SJSA1 (cell line): ENCODE results near the gene GCNT3. TPM values are rescaled to one million over a fixed set of nuclear protein-coding genes. Genes with fewer than 3 reads are reported as not detected.

Experiments
- DNase-seq, 2 experiments: peaks; one replicate each; pipeline ENCODE4 v3.0.0-alpha.2; 2015 to 2020; ENCODE audit warnings: low spot score in 2 of 2, low read depth in 1 of 2
- H3K27ac ChIP-seq: fragments of 250-450 bp; sonication (Bioruptor Pico); 2 replicates; pipeline ENCODE4 v1.5.1; 2020; ENCODE audit warnings: mild to moderate bottlenecking, moderate library complexity
- H3K27me3 ChIP-seq: fragments of 250-450 bp; sonication (Bioruptor Pico); replicated peaks from 2 replicates; pipeline ENCODE4 v1.5.1; 2020; ENCODE audit warnings: mild to moderate bottlenecking, moderate library complexity
- H3K36me3 ChIP-seq: fragments of 250-450 bp; sonication (Bioruptor Pico); 2 replicates; pipeline ENCODE4 v1.5.1; 2020; ENCODE audit warnings: mild to moderate bottlenecking
- H3K4me1 ChIP-seq: fragments of 250-450 bp; sonication (Bioruptor Pico); replicated peaks from 2 replicates; pipeline ENCODE4 v1.6.1; 2021; ENCODE audit warnings: mild to moderate bottlenecking
- H3K4me3 ChIP-seq: fragments of 250-450 bp; sonication (Bioruptor Pico); 2 replicates; pipeline ENCODE4 v1.5.1; 2020; ENCODE audit warnings: mild to moderate bottlenecking
- H3K9me3 ChIP-seq: fragments of 250-450 bp; sonication (Bioruptor Pico); replicated peaks from 2 replicates; pipeline ENCODE4 v1.5.1; 2020; ENCODE audit warnings: mild to moderate bottlenecking
- total RNA-seq: library from RNA; depleted of rRNA; stranded (reverse); fragments of >200 nt; shearing (Covaris generic); gene quantifications from 2 replicates; pipeline ENCODE4 v1.2.3, GENCODE V29; 2014; rRNA removed

GCNT3 gene, protein sequence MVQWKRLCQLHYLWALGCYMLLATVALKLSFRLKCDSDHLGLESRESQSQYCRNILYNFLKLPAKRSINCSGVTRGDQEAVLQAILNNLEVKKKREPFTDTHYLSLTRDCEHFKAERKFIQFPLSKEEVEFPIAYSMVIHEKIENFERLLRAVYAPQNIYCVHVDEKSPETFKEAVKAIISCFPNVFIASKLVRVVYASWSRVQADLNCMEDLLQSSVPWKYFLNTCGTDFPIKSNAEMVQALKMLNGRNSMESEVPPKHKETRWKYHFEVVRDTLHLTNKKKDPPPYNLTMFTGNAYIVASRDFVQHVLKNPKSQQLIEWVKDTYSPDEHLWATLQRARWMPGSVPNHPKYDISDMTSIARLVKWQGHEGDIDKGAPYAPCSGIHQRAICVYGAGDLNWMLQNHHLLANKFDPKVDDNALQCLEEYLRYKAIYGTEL
- 0.13 TPM in 1 of 2 replicates, not detected in the other for total RNA-seq

DNA sequence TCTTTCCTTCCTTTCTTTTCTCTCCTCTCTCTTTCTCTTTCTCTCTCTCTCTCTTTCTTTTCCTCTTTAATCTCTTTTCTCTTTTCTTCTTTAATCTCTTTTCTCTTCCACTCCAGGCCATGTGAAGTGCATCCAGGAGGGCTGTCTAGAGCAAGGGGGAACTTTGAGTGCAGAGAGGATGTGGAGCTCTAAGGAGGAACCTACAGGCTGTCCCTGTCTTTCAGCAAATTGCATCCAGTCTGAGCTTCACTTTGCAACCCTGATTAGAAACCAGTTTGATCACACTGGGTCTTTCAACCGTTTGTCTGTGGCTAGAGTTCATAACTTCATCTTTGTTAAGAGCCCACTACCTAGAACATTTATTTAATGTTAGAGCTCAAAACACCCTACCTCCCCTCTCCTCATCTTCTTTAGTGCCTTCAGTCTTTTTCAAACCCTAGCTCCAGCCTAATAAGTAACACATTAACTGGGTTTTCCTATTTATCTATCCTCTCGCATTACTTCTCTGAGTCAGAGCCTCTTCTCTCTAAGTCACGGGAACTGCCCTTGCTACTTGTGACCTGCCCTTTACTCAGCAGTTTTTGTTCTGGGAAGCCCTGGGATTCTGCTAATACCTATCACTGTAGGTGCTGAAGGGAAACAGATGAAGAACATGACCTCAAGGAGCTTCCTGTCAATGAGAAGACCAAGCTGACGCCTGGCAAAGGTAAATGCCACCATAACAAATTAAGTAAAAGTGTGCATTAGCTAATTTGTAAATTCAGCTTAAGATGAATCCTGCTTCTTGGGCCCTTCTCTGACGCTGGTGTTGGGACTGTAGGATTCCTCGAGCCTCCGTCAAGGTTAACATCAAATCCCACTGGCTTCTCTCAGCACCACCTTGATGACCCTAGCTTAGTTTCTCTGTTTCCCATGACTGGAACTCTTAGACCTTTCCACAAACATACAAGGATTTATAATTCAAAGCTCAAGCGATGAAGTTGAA is at the start of gene GCNT3:
Gene GCNT3 (plus strand): TSS at position 508 of the 985 bp plus-strand sequence. CDS start 6,456 bp downstream, outside the sequence.
- H3K27ac ChIP-seq = no peak within 1 kb of the TSS
- no peaks in the 10 kb centered on the region; the same call in 1 of the 2 replicates for H3K9me3 ChIP-seq
- no peak within 1 kb of the TSS for H3K4me3 ChIP-seq
- H3K27me3 ChIP-seq = peaks cover 6% of the 10 kb centered on the region; the same call in 1 of the 2 replicates
- no peaks in the 10 kb centered on the region for H3K4me1 ChIP-seq
- no peak for DNase-seq
- H3K36me3 ChIP-seq = no peaks in the 10 kb centered on the region

DNA sequence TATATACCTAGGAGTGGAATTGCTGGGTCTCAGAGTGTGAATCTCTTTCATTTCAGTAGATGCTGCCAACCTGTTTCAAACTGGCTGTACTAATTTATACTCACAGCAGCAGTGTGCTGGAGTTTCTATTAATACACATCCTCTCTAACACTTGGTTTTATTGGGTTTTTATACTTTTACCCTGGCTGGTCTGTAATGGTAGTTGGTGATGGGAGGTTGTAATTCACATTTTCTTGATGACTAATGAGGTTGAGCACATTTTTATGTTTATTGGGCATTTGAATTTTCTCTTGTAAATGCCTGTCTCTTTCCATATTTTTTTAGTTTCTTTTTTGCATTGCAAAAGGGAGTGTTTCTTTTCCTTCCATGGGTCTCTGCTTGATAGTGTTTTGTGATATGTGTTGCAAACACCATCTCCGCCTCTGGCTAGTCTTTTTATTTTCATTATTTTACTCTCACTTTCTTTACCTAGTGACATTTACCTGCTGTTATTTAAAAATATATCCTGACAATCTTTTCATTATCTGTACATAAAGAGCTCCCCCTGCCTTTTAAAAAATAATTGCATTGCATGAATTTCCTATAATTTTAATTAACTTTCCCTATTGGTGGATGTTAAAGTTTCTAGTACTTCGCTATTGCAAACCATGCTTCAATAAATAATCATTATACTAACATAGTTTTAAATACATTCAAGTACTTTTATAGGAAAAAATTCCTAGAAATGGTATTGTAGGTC is 49.0 kb upstream of the GCNT3 start:
- Histone ChIP-seq H3K36me3 (no peaks in the 10 kb centered on the region), H3K4me1 (no peaks in the 10 kb centered on the region), H3K27me3 (no peaks in the 10 kb centered on the region), H3K9me3 (peaks cover 3% of the 10 kb centered on the region; the same call in 1 of the 2 replicates), H3K4me3 (no peak overlapping the region), H3K27ac (no peak overlapping the region)
- DNase-seq = no peak

DNA sequence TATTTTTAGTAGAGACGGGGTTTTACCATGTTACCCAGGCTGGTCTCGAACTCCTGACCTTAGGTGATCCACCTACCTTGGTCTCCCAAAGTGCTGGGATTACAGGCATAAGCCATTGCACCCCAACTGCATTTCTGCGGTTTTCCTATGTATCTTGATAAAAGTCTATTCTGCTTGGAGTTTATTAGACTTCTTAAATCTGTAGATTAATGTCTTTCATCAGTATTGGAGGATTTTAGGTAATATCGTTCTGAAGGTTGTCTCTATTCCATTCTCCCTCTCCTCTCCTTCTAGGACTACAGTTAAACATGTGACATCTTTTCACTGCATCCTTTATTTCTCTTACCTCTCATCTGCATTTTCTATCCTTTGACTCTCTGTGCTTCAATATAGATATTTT is 46.3 kb upstream of the GCNT3 start:
- H3K4me3 ChIP-seq = no peak overlapping the region
- H3K9me3 ChIP-seq = peaks cover 3% of the 10 kb centered on the region; the same call in 1 of the 2 replicates
- H3K4me1 ChIP-seq = no peaks in the 10 kb centered on the region
- H3K27me3 ChIP-seq = no peaks in the 10 kb centered on the region
- no peak overlapping the region for H3K27ac ChIP-seq
- H3K36me3 ChIP-seq = no peaks in the 10 kb centered on the region
- no peak for DNase-seq

DNA sequence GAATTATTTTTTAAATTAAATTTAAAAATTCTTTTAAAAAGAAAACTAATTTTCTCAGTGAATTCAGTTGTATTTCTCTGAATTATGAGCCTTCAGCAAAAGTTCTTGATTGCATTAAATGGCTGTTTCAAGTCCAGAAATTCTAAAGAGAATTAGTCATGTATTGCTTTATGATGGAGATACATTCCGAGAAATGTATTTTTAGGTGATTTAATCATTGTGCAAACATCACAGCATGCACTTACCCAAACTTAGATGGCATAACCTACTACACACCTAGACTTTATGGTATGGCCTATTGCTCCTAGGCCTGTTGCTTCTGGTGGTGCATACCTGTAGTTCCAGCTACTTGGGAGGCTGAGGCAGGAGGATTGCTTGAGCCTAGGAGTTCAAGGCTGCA is 44.3 kb upstream of the GCNT3 start:
- DNase-seq = no peak
- H3K4me1 ChIP-seq = no peaks in the 10 kb centered on the region

DNA sequence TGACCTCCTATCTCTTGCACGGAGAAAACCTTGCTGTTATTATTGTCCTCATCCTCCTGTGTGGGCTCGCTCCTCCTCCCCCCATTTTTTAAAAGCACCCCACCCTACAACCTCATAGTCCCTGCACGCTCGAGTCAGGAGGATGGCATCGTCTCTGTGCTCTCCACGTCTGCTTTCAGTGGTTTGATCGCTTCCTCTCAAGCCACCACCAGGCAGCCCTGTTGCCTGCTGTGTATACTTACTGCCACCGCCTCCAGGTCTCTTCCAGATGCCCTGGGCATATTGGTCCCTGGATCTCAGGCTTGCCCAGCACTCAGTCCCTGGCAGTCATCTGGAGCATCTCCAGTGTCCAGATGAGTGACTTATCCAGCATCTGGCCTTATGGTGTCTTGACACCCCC is 42.1 kb upstream of the GCNT3 start:
- DNase-seq = no peak
- H3K9me3 ChIP-seq = peaks cover 3% of the 10 kb centered on the region; the same call in 1 of the 2 replicates
- no peaks in the 10 kb centered on the region for H3K36me3 ChIP-seq
- no peaks in the 10 kb centered on the region for H3K4me1 ChIP-seq
- no peak overlapping the region for H3K4me3 ChIP-seq
- H3K27ac ChIP-seq = no peak overlapping the region
- no peaks in the 10 kb centered on the region for H3K27me3 ChIP-seq

More for the DNA sequence above, 44.3 kb upstream of the GCNT3 start:
- Histone ChIP-seq H3K36me3 (no peaks in the 10 kb centered on the region), H3K9me3 (peaks cover 3% of the 10 kb centered on the region; the same call in 1 of the 2 replicates), H3K27ac (no peak overlapping the region), H3K4me3 (no peak overlapping the region), H3K27me3 (no peaks in the 10 kb centered on the region)

DNA sequence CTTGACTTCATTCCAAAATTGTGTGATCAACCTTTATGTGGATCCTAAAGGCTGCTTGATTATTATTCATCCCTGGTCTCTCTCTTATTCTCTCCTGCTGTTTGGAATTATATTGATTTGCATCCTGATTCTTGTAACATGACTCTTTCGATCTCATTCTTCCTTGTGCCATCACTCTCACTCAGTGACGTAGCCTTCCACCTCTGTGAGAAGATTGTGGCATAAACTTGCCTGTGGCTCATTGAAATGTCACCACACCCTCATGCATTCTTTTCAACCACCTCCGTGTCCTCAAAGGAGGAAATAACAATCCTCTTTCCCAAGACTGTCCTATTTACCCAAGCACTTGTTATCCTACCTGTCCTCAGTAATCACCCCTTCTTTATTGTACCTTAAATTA is 41.3 kb upstream of the GCNT3 start:
- Histone ChIP-seq H3K9me3 (peaks cover 3% of the 10 kb centered on the region; the same call in 1 of the 2 replicates), H3K27ac (no peak overlapping the region), H3K4me3 (no peak overlapping the region), H3K27me3 (no peaks in the 10 kb centered on the region; the same call in 1 of the 2 replicates), H3K36me3 (no peaks in the 10 kb centered on the region), H3K4me1 (no peaks in the 10 kb centered on the region)
- no peak for DNase-seq

DNA sequence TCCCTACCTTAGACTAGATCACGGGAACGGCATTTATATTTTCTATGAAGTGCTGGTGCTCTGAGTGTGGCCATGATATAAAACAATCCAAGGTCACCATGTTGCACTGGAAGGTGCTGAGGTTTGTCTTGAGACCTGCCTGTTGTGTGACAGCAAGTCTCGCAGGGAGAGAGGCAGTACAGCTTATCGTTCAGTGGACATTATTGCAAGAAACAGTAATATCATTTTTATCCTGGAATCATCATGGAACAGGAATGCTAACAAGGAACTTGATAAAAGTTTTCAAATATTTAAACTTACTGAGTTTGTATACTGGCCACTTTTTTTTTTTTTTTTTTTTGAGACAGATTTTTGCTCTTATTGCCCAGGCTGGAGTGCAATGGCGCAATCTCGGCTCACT is 40.0 kb upstream of the GCNT3 start:
- Histone ChIP-seq H3K4me1 (no peaks in the 10 kb centered on the region), H3K9me3 (no peaks in the 10 kb centered on the region), H3K4me3 (no peak overlapping the region), H3K27ac (no peak overlapping the region), H3K27me3 (no peaks in the 10 kb centered on the region; the same call in 1 of the 2 replicates), H3K36me3 (no peaks in the 10 kb centered on the region)
- no peak for DNase-seq

DNA sequence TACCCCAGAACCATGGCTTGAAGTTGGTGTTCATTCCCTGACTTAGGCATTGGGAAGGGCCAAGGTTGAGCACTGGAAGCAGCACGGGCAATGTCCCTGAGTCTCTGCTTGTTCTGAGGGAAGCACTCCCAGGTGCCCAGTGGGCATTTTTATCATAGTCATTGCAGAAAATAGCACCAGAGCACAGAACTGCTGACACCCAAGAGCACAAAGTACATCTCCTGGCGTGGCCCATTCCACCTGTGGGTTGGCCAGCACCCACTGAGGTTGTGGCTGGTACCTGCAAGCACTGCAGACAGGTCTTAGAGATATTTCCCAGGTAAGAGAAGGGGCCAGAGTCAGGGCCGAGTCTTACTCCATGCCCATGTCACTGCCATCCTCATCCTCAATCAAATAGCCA is 28.5 kb upstream of the GCNT3 start:
- Histone ChIP-seq H3K4me1 (no peaks in the 10 kb centered on the region), H3K27me3 (no peaks in the 10 kb centered on the region), H3K4me3 (no peak overlapping the region), H3K36me3 (no peaks in the 10 kb centered on the region), H3K27ac (no peak overlapping the region), H3K9me3 (no peaks in the 10 kb centered on the region)
- DNase-seq = no peak

DNA sequence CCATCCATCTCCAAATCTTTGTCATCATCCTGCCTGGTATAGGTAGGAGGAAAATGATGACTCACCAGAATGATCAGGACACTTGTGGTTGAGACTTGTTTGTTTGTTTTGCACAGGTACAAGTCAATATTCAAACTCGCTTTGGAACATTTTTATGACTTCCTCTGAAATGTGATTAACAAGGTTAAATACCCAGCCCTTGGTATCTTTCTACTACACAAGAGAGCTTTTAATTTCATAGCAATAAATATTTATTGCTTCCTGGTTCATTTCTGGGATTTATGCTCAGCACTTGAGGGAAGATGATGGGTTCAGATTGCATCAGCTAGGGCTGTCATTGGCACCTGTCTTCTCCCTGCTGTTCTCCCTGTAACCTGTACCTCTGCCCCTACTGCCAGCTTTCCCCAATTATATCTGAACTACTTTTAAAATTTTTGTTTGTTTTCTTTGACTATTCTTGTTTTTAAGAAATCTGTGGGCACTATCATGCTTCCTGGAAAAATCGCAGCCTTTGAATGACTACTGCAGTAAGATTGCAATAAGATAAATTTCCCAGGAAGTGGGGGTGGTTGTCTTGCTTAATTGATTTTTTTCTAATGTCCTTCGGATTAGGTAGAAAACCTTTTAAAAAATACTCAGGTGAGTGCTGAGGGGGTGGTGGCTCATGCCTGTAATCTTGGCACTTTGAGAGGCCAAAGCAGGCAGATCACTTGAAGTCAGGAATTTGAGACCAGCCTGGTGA is 24.3 kb upstream of the GCNT3 start:
- no peak overlapping the region for H3K27ac ChIP-seq
- no peak for DNase-seq
- H3K27me3 ChIP-seq = 0 out of 2 replicates have a peak, but pooled peaks cover 4% of the 10 kb centered on the region
- H3K9me3 ChIP-seq = no peaks in the 10 kb centered on the region
- no peaks in the 10 kb centered on the region for H3K36me3 ChIP-seq
- H3K4me1 ChIP-seq = no peaks in the 10 kb centered on the region; the same call in 1 of the 2 replicates
- no peak overlapping the region for H3K4me3 ChIP-seq

DNA sequence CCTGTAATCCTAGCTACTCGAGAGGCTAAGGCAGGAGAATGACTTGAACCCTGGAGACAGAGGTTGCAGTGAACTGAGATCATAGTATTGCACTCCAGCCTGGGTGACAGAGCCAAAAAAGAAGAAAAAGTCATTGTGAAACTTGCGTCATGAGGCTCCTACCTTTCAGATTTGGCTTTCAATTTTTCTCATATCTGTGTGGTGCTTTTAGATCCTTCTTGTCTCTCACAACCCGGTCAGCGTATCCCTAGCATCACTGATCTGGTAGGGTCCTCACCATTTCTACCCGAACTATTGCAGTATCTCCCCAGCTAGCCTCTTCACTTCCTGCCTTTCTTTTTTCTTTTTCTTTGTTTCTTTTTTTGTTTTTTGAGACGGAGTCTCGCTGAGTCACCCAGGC is 21.6 kb upstream of the GCNT3 start:
- no peak overlapping the region for H3K27ac ChIP-seq

DNA sequence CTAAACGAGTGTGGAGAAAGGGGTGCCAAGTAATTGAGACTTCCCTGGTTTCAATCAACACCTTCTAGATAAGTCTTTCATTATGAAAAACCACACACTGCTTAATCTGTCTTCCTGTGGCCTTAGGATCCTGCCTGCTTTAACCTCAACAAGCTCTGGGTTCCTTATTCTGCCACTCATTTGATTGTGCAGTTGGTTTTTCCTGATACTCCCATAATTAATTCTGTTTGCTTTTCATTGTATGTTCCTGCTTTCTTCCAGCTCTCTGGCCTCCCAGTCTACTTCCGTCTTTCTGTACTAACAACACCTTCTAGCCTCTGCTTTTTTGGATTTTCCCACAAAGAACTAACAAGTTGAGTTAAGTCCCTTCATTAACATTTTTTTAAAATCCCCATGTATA is 20.2 kb upstream of the GCNT3 start:
- Histone ChIP-seq H3K27me3 (0 out of 2 replicates have a peak, but pooled peaks cover 4% of the 10 kb centered on the region), H3K36me3 (no peaks in the 10 kb centered on the region), H3K9me3 (no peaks in the 10 kb centered on the region), H3K4me1 (no peaks in the 10 kb centered on the region; the same call in 1 of the 2 replicates), H3K4me3 (no peak overlapping the region), H3K27ac (no peak overlapping the region)
- no peak for DNase-seq

More for the DNA sequence above, 21.6 kb upstream of the GCNT3 start:
- DNase-seq = no peak
- Histone ChIP-seq H3K4me3 (no peak overlapping the region), H3K36me3 (no peaks in the 10 kb centered on the region), H3K9me3 (no peaks in the 10 kb centered on the region), H3K27me3 (0 out of 2 replicates have a peak, but pooled peaks cover 4% of the 10 kb centered on the region), H3K4me1 (no peaks in the 10 kb centered on the region; the same call in 1 of the 2 replicates)

DNA sequence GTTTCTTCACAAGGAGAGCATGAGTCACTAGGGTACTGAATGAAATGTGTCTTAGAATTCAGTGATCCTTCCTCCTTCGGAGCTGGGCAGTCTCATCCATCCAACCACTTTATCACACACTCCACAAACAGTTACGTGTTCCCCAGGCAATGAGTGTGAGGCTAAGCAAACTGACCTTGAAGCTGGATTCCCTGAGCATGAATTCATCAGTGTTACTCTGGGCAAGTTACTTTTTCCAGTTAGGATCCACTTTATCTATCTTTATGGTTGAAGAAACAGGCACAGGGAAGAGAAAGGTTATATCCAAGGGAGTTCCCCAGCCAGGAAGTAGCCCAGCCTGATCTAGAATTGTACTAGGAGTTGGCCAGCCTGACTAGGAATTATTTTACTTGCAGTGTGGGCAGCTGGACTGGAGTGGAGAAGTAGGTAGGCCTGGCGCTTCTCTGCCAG is 17.1 kb upstream of the GCNT3 start:
- Histone ChIP-seq H3K4me1 (no peaks in the 10 kb centered on the region; the same call in 1 of the 2 replicates), H3K4me3 (no peak overlapping the region), H3K27ac (no peak overlapping the region), H3K9me3 (no peaks in the 10 kb centered on the region), H3K36me3 (no peaks in the 10 kb centered on the region), H3K27me3 (0 out of 2 replicates have a peak, but pooled peaks cover 4% of the 10 kb centered on the region)
- DNase-seq = no peak
